CD4-positive, alpha-beta T cell treated with Interleukin-12 subunit alpha and Interleukin-12 subunit beta, for 1 hour (primary cell): ENCODE results near the gene PAGE3.
A peak's percentile ranks its signal among the peaks of the same experiment; 100 is the strongest.

ENCODE experiments used
- DNase-seq: peaks from one replicate; pipeline ENCODE4 v3.0.0-alpha.2; 2020

Gene PAGE3, protein sequence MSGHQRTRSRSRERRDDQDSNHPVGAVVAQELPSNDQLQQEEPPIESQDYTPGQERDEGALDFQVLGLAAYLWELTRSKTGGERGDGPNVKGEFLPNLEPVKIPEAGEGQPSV

DNA sequence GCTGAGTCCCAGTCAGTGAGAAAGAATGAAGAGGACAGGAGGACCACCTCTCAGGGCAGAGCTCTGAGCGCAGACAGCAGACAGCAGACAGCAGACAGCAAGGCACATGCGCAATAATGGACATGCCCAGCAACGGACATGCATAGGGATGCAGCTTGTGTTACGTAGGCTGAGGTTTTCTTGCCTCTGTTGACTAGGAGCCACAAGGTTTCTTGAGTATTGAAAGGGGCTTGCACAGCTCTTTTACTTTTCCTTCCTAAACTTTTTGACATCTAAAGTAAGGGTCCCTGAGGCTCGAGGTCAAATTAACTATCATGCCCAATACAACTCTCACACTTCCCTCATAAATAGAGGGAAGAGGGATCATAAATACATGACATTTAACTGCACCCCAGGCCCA lies at the start of gene PAGE3:
PAGE3 (minus strand) TSS at position 101 of the 400 bp plus-strand sequence. CDS start 1,013 bp downstream, outside the sequence.
- DNase-seq = no peak

DNA sequence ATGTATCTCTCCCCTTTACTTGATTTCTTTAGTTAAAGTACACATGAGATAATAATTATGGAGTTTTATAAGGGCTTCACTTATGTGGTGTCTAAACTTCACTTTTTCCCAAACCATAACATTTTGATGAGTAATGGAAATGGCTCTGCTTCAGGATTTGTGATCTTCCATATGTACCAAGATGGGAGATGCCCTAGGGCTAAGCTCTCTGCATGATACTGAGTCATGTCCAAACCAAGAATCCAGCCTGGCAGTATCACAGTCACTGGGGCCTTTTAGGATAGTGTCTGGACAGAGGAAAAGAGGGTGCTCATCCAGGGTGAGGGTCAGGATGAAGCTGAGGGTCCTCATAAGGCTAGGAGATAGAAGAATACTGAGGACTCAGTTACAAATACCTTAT lies 47.9 kb upstream of the PAGE3 start:
- no peak for DNase-seq

DNA sequence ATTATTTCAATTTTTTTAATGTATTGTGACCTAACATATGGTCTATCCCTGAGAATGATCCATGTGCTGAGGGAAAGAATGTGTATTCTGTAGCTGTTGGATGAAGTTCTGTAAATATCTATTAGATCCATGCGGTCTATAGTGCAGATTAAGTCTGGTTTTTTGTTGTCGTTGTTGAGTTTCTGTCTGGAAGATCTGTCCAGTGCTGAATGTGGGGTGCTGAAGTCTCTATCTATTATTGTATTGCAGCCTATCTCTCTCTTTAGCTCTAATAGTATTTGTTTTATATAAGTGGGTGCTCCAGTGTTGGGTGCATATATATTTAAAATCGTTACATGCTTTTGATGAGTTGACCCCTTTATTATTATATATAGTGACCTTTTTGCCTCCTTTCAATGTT lies 26.2 kb upstream of the PAGE3 start:
- DNase-seq = no peak

DNA sequence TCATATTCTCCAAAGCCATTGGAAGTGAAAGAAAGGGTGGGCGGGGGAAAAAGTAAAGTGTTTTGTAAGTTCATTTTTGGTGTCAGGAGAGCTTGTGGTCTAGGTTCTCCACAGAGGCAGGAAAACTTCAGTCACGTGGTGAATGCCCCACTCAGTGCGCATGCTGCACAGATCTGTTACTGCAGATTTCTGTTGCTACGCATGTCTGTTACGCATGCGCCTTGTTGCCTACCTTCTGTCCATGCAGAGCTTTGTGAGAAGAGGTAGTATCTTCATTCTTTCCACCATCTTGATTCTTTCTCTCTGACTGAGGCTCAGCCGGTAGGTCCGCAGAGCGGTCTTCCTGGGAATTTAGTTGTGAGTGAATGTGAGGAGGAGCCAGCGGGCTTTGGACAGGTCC lies 15.1 kb upstream of the PAGE3 start:
- no peak for DNase-seq

DNA sequence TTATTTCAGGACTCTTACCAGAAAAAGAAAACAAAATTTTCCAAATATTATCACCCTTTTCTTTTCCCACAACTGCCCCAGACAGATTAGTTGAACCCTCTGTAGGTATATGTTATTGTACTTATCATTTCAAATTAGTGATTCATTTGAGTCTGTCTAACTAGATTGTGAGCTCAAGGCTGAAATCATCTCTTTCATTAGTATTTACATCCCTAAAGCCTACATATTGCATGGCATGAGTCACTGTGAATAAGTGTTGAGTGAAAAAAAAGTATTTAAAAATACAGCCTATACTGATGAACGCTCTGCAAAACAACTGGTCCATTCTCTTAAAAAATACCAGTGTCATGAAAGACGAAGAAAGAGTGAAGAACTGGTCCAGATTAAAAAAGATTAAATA lies 3.9 kb downstream of the PAGE3 start:
- DNase-seq = no peak

DNA sequence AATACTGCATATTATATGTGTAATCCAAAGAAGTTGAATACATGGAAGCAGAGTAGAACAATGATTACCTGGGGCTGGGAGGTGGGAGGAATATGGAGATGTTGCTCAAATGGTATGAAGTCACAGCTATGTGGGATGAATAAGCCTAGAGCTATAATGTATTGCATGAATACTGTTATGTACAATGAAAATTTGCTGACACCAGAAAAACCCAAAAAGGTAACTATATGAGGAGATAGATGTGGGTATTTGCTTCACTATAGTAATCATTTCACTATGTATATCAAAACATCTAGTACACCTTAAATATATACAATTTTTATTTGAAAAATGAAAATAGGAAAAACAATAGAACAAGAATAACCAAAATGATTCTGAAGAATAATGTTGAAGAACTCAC lies 11.2 kb downstream of the PAGE3 start:
- no peak for DNase-seq

DNA sequence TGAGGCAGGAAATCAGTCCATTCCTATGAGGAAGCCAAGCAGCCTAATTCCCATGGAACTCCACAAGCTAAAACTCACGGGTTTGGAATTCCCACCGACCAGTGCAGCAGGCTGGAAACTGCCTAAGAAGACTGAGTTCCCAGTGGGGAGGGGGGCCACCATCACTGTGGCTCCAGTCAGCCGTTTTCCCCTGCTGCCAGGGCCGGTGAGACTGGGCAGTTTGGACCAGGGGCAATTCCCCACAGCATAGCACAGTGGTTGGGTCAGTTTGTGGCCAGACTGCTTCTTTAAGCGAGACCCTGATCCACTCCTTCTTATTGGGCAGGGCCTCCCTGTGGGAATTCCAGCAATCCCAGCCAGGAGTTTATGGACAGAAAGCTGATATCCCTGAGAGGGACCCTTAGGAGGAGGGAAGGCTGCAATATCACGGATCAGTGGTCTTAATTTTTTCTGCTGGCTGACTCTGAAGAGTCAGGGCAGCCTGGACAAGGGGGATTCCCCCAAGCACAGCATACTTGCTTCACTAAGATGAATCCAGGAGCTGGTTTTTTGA lies 23.9 kb downstream of the PAGE3 start:
- no peak for DNase-seq

DNA sequence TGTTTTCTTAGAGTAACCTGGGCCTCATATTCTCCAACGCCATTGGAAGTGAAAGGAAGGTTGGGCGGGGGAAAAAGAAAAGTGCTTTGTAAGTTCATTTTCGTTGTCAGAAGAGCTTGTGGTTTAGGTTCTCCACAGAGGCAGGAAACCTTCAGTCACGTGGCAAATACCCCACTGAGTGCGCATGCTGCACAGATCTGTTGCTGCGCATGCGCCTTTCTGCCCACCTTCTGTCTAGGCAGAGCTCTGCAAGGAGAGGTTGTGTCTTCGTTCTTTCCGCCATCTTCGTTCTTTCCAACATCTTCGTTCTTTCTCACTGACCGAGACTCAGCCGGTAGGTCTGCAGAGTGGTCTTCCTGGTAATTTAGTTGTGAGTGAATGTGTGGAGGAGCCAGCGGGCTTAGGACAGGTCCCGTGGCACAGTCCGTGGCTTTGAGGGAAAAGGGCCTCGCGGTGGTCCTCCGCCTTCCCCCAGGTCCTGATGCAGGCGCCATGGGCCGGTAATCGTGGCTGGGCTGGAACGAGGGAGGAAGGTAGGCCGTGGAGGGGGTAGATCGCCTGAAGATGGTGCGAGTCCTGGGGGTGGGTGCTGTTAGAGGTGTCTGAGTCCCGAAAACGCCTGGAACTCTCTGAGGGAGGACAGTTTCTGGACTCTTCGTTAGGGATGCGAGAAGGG lies 44.5 kb downstream of the PAGE3 start, which contains the start of gene PAGE5:
PAGE5 (plus strand) TSS at position 228 of the 676 bp plus-strand sequence. CDS start 1,037 bp downstream, outside the sequence.
- DNase-seq = peak; percentile 0

DNA sequence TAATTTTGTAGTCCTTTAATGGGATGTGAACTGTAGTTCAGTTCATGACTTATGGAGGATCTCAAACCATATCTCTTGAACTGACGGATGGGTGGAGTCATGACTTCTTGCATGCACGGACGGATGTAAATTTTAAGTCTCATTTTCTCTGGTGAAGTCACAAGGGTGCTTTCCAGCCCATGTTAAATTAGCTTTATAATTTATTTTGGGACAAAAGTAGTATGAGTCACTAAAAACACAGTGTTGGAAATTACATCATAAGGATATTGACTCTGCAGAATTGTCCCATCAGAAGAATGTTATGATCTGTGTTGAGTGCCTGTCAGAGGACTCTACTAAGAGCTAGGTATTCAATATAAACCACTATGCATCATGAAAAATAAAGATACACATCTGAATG lies 51.3 kb downstream of the PAGE3 start:
- DNase-seq = no peak

DNA sequence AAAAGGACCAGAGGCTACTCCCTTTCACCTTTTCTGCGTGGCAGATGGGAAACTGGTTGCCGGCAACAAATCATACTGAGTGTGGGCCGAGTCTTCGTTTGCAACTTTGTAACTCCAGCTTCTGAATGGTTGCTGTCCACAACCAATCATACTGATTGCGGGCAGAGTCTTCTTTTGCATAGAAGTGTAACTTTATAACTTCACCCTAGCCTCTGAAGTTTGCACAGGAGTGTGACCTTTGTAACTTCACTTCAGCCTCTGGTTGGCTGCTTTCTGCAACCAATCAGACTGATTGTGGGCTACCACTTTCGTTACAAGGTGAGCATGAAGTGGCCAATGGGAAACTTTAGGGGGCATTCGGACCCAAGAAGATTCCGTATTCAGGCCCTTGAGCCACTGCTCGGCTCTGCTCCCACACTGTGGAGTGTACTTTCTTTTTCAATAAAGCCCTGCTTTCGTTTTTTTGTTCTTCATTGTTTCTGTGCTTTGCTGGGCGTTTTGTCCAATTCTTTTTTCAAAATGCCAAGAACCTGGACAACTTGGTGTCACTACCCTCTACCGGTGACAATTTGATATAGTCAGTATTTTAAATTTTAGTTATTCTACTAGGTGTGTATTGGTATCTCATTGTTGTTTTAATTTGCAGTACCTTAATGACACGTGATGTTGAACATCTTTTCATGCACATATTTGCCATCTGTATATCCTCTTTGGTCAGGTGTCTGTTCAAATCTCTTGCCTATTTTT lies 53.6 kb downstream of the PAGE3 start:
- no peak for DNase-seq
